Measurements from ENCODE around the gene ARHGEF19.

The ARHGEF19 gene

GRCh38 chr1:16235347-16235746 lies 22.9 kb upstream of the ARHGEF19 start:
- TF ChIP-seq, protein P1, sequence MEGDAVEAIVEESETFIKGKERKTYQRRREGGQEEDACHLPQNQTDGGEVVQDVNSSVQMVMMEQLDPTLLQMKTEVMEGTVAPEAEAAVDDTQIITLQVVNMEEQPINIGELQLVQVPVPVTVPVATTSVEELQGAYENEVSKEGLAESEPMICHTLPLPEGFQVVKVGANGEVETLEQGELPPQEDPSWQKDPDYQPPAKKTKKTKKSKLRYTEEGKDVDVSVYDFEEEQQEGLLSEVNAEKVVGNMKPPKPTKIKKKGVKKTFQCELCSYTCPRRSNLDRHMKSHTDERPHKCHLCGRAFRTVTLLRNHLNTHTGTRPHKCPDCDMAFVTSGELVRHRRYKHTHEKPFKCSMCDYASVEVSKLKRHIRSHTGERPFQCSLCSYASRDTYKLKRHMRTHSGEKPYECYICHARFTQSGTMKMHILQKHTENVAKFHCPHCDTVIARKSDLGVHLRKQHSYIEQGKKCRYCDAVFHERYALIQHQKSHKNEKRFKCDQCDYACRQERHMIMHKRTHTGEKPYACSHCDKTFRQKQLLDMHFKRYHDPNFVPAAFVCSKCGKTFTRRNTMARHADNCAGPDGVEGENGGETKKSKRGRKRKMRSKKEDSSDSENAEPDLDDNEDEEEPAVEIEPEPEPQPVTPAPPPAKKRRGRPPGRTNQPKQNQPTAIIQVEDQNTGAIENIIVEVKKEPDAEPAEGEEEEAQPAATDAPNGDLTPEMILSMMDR (IDR thresholded peaks at IDR 0.05; ENCODE audit: low read depth, low read length), result no peak
- no peak for TF ChIP-seq EZH2phosphoT487 (IDR thresholded peaks at IDR 0.05; ENCODE audit: low read depth)
- Histone ChIP-seq H3K79me2 (ENCODE audit: low read length) (no peaks in the 10 kb centered on the region), H3K9me3 (ENCODE audit: insufficient read depth, low read length) (no peaks in the 10 kb centered on the region), H2AFZ (ENCODE audit: low read depth, low read length) (no peak overlapping the region), H3K27ac (ENCODE audit: low read length) (no peak overlapping the region), H3K4me3 (ENCODE audit: low read length) (no peak overlapping the region), H3K4me1 (ENCODE audit: low read length) (peaks cover 11% of the 10 kb centered on the region), H3K36me3 (replicated peaks; ENCODE audit: low read depth, low read length) (no peaks in the 10 kb centered on the region), H3K4me2 (ENCODE audit: low read length) (no peak overlapping the region), H3K9ac (ENCODE audit: low read length) (no peak overlapping the region), H3K27me3 (ENCODE audit: low read depth, low read length) (no peaks in the 10 kb centered on the region), H4K20me1 (ENCODE audit: insufficient read depth, low read length) (no peaks in the 10 kb centered on the region)

DNA sequence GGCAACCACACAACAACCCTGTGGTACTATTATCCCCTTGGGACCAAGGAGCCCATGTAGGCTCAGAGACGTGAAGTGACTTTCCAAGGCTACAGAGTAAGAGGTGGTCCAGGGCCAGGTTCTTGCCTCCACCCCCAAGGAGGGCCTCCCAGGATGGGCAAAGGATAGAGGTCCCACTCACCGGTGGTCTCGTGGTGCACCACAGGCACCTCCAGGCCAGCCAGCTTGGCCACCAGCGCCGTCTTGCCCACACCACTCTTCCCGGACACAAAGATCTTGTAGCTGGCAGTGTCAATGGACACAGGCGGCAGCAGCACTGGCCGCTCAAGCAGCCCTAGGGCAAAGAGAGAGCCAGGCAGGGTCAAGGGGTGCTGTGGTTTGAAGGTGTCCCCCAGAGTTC lies 21.0 kb upstream of the ARHGEF19 start:
- H3K79me2 ChIP-seq (ENCODE audit: low read length), result no peaks in the 10 kb centered on the region
- no peak for TF ChIP-seq EZH2phosphoT487 (IDR thresholded peaks at IDR 0.05; ENCODE audit: low read depth)
- TF ChIP-seq, protein P1 (IDR thresholded peaks at IDR 0.05; ENCODE audit: low read depth, low read length), result no peak
- H2AFZ ChIP-seq (ENCODE audit: low read depth, low read length), result no peak overlapping the region
- no peak overlapping the region for H3K9ac ChIP-seq (ENCODE audit: low read length)
- H3K27ac ChIP-seq (ENCODE audit: low read length), result no peak overlapping the region
- no peaks in the 10 kb centered on the region for H3K36me3 ChIP-seq (replicated peaks; ENCODE audit: low read depth, low read length)
- H3K4me3 ChIP-seq (ENCODE audit: low read length), result no peak overlapping the region
- H3K9me3 ChIP-seq (ENCODE audit: insufficient read depth, low read length), result no peaks in the 10 kb centered on the region
- H3K4me2 ChIP-seq (ENCODE audit: low read length), result no peak overlapping the region
- H3K27me3 ChIP-seq (ENCODE audit: low read depth, low read length), result no peaks in the 10 kb centered on the region
- peaks cover 11% of the 10 kb centered on the region for H3K4me1 ChIP-seq (ENCODE audit: low read length)
- no peaks in the 10 kb centered on the region for H4K20me1 ChIP-seq (ENCODE audit: insufficient read depth, low read length)

- no peaks in the 10 kb centered on the region for H4K20me1 ChIP-seq (ENCODE audit: insufficient read depth, low read length)
These were observed 19.9 kb upstream of the ARHGEF19 start for GRCh38 chr1:16232316-16232710.

GRCh38 chr1:16231331-16232315 lies 19.2 kb upstream of the ARHGEF19 start:
- H3K79me2 ChIP-seq (ENCODE audit: low read length), result no peaks in the 10 kb centered on the region
- no peak overlapping the region for H3K4me3 ChIP-seq (ENCODE audit: low read length)
- no peaks in the 10 kb centered on the region for H3K36me3 ChIP-seq (replicated peaks; ENCODE audit: low read depth, low read length)
- no peak overlapping the region for H3K4me2 ChIP-seq (ENCODE audit: low read length)
- no peak overlapping the region for H3K9ac ChIP-seq (ENCODE audit: low read length)
- H3K27ac ChIP-seq (ENCODE audit: low read length), result no peak overlapping the region
- H4K20me1 ChIP-seq (ENCODE audit: insufficient read depth, low read length), result no peaks in the 10 kb centered on the region
- TF ChIP-seq EZH2phosphoT487 (IDR thresholded peaks at IDR 0.05; ENCODE audit: low read depth), result no peak
- TF ChIP-seq, protein P1 (IDR thresholded peaks at IDR 0.05; ENCODE audit: low read depth, low read length), result no peak
- no peak overlapping the region for H2AFZ ChIP-seq (ENCODE audit: low read depth, low read length)
- H3K9me3 ChIP-seq (ENCODE audit: insufficient read depth, low read length), result no peaks in the 10 kb centered on the region
- peaks cover 5% of the 10 kb centered on the region for H3K4me1 ChIP-seq (ENCODE audit: low read length)
- no peaks in the 10 kb centered on the region for H3K27me3 ChIP-seq (ENCODE audit: low read depth, low read length)

More at GRCh38 chr1:16232316-16232710, 19.9 kb upstream of the ARHGEF19 start:
- Histone ChIP-seq H3K27me3 (ENCODE audit: low read depth, low read length) (no peaks in the 10 kb centered on the region), H2AFZ (ENCODE audit: low read depth, low read length) (no peak overlapping the region), H3K9ac (ENCODE audit: low read length) (no peak overlapping the region), H3K4me1 (ENCODE audit: low read length) (peaks cover 5% of the 10 kb centered on the region), H3K4me2 (ENCODE audit: low read length) (no peak overlapping the region), H3K36me3 (replicated peaks; ENCODE audit: low read depth, low read length) (no peaks in the 10 kb centered on the region), H3K27ac (ENCODE audit: low read length) (no peak overlapping the region), H3K9me3 (ENCODE audit: insufficient read depth, low read length) (no peaks in the 10 kb centered on the region), H3K79me2 (ENCODE audit: low read length) (no peaks in the 10 kb centered on the region), H3K4me3 (ENCODE audit: low read length) (no peak overlapping the region)
- TF ChIP-seq, protein P1 (IDR thresholded peaks at IDR 0.05; ENCODE audit: low read depth, low read length), result no peak
- TF ChIP-seq EZH2phosphoT487 (IDR thresholded peaks at IDR 0.05; ENCODE audit: low read depth), result no peak

All from OCI-LY3 (cell line).